Neutrophil (primary cell): ENCODE measurements around the gene S100A2.

Experiments
- H3K27ac ChIP-seq: fragments of 200-600 bp; sonication (generic); 2 replicates; pipeline ENCODE4 v1.5.1; 2016; ENCODE audit warnings: mild to moderate bottlenecking, moderate library complexity
- H3K27me3 ChIP-seq: fragments of 200-600 bp; sonication (generic); 2 replicates; pipeline ENCODE4 v1.6.0; 2016; ENCODE audit warnings: mild to moderate bottlenecking
- H3K36me3 ChIP-seq: fragments of 200-600 bp; sonication (generic); 2 replicates; pipeline ENCODE4 v1.5.1; 2017
- H3K4me1 ChIP-seq, 2 experiments: fragments of 200-600 bp in 1 of 2; sonication (generic) in 1 of 2; 1 replicate in 1 of 2; 2 replicates in 1 of 2; pipeline versions ENCODE4 v1.5.1 to v1.6.1; 2013 to 2016; ENCODE audit warnings: low read depth in 1 of 2, low read length in 1 of 2, mild to moderate bottlenecking in 1 of 2, moderate library complexity in 1 of 2; ENCODE audit not compliant: control insufficient read depth in 1 of 2, insufficient read depth in 1 of 2
- H3K4me3 ChIP-seq, 2 experiments: fragments of 200-600 bp in 1 of 2; sonication (generic) in 1 of 2; 1 replicate in 1 of 2; 2 replicates in 1 of 2; pipeline ENCODE4 v1.5.1; 2013 to 2016; ENCODE audit warnings: low read depth in 1 of 2, low read length in 1 of 2, mild to moderate bottlenecking in 1 of 2, moderate library complexity in 1 of 2
- H3K9me3 ChIP-seq: fragments of 200-600 bp; sonication (generic); 2 replicates; pipeline ENCODE4 v1.5.1; 2016
- CTCF ChIP-seq: fragments of 200-600 bp; sonication (generic); IDR thresholded peaks from 2 replicates; pipeline ENCODE4 v1.5.1; 2016; ENCODE audit warnings: antibody characterized with exemption

The S100A2 gene

GRCh38 chr1:153536671-153537375 lies 28.8 kb downstream of the S100A2 start:
- no peaks in the 10 kb centered on the region for H3K9me3 ChIP-seq
- peak overlapping the region; percentile 75 to 91 for H3K4me3 ChIP-seq
- peaks cover 80 to 95% of the 10 kb centered on the region in 2 experiments for H3K4me1 ChIP-seq
- H3K27ac ChIP-seq: peak overlapping the region; percentile 92
- peaks cover 14% of the 10 kb centered on the region for H3K36me3 ChIP-seq
- TF ChIP-seq CTCF: no peak
- H3K27me3 ChIP-seq: no peaks in the 10 kb centered on the region

- peaks cover 14% of the 10 kb centered on the region for H3K36me3 ChIP-seq
- peak overlapping the region; percentile 75 to 91 for H3K4me3 ChIP-seq
- H3K27ac ChIP-seq: peak overlapping the region; percentile 92
- no peaks in the 10 kb centered on the region for H3K9me3 ChIP-seq
- TF ChIP-seq CTCF: no peak
- no peaks in the 10 kb centered on the region for H3K27me3 ChIP-seq
- peaks cover 75 to 94% of the 10 kb centered on the region in 2 experiments for H3K4me1 ChIP-seq
Measured at GRCh38 chr1:153536012-153536670, 29.5 kb downstream of the S100A2 start.

GRCh38 chr1:153535242-153536011 lies 30.2 kb downstream of the S100A2 start, which contains the start of gene S100A6:
S100A6 (minus strand) TSS chr1:153535991; CDS start chr1:153535339, 652 bp downstream.
- Histone ChIP-seq H3K27ac (peak within 1 kb of the TSS; percentile 92), H3K36me3 (peaks cover 14% of the 10 kb centered on the region), H3K27me3 (no peaks in the 10 kb centered on the region), H3K4me3 (peak within 1 kb of the TSS; percentile 75 to 91), H3K9me3 (no peaks in the 10 kb centered on the region), H3K4me1 (peaks cover 68 to 86% of the 10 kb centered on the region in 2 experiments)
- no peak for TF ChIP-seq CTCF

GRCh38 chr1:153534925-153535241 lies 30.8 kb downstream of the S100A2 start:
- peak overlapping the region; percentile 92 for H3K27ac ChIP-seq
- peaks cover 62 to 81% of the 10 kb centered on the region in 2 experiments for H3K4me1 ChIP-seq
- TF ChIP-seq CTCF: no peak
- H3K27me3 ChIP-seq: no peaks in the 10 kb centered on the region
- peak overlapping the region; percentile 75 to 91 for H3K4me3 ChIP-seq
- no peaks in the 10 kb centered on the region for H3K9me3 ChIP-seq
- H3K36me3 ChIP-seq: peaks cover 14% of the 10 kb centered on the region

- H3K27ac ChIP-seq: peak overlapping the region; percentile 92
- H3K4me1 ChIP-seq: peaks cover 57 to 76% of the 10 kb centered on the region in 2 experiments
- no peak for TF ChIP-seq CTCF
Measured at GRCh38 chr1:153534226-153534924, 31.3 kb downstream of the S100A2 start.

More at GRCh38 chr1:153534226-153534924, 31.3 kb downstream of the S100A2 start:
- peak overlapping the region; percentile 75 to 91 for H3K4me3 ChIP-seq
- H3K27me3 ChIP-seq: no peaks in the 10 kb centered on the region
- no peaks in the 10 kb centered on the region for H3K9me3 ChIP-seq
- H3K36me3 ChIP-seq: peaks cover 14% of the 10 kb centered on the region
